Activated effector memory CD4-positive, alpha-beta T cell treated with anti-CD3 and anti-CD28 coated beads, Interleukin-2, amount 50 U/mL, for 16 hours (primary cell): Measurements from ENCODE around the gene COL23A1.

Source experiments
- DNase-seq: peaks from one replicate; pipeline ENCODE4 v3.0.0-alpha.2; 2020

The COL23A1 gene

DNA sequence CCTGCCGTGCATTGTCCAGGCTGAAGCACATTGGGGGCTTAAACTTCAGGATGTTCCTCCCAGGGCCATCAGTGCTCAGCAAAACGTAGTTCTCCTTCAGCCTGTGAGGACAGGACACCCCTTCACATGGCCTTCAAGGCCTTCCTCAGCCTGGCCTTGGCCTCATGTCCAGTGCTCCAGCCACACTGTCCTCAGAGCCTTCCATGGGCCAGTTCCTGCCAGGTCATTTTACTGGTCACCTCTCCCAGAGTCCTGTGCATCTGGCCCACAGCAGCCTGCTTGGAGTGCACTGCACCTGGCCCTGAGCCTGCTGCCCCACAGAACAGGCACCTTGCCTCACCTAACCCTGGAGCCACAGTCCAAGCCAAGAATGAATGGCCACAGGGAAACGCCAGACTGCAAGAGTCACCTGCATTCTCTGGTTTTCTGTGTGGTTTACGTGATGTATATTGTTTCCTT lies 377.2 kb downstream of the COL23A1 start:
- DNase-seq: no peak

DNA sequence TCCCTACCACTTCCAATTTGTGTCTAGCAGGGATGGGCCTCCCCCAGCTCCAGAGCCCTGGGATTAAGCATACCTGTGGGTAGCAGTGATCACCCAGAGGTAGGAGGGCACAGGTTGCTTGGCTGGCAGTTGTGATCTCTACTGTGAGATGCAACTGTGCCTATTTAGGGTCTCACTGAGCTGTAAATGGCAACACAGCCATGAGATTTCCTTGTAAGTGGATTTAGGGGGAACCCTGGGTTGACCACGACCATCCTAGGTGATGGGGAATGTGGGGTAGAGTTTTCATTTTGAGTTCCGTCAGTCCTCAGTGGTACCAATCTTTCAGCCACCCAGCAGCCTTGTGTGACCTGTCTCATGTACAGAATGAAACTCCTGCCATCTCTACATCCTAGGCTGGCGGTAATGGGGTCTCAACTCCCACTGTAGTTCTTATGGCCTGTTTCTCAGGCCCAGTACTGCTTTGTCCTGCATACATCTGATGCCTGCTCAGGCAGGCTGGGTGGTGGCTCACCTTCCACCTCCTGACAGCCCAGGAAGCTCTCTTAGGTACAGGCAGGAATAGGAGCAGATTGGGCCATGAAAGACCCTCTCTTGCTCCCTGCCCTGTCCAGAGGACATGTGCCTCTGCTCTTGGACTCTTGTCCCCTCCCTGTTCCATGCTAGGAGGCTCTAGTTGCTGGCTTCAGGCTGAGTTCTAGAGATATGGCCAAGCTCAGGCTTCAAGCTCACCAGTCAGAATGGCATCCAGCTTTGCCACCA lies 377.8 kb downstream of the COL23A1 start:
- no peak for DNase-seq

DNA sequence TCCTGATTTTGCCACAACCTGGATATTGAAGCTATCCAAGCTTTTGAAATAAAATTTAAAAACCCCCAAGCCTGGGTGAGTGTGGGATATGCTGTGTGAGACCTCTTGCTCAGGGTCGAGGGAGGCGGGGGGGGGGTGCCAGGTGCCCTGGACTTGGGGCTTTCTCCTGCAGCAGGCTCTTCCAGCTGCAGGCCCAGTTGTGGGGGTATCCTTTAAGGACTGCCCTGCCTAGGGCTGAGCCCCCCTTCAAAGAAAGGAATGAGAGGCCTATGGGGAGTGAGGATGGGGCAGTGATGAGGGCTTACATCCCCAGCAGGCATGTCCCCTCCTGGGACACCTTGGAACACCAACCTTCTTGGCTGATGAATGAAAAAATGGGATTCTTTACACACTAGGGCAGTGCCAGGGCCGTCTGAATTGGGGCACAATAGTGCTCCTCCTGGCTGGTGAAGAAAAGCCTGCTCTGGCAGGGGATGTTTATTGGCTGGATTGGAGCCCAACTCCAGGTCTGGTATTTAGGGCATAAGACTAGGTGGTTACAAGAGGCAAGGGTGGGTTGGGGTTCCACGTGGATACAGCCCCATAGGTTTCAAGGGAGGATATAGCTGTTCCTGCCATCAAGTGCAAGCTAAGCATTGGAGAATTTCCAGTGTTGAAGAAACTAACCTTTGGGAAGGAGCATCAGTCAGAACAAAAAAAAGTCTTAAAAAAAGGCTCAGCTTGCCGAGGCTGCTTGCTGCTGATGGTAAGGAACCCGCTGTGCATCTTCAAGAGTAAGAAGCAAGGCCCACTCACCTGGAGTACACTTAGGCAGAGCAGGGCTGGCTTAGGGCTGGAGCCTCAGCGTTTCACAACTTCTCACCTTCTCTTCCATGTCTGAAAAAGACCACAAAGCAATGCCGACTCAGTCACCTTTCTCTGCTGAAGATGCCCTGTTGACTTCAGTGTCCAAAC lies 378.8 kb downstream of the COL23A1 start:
- no peak for DNase-seq

DNA sequence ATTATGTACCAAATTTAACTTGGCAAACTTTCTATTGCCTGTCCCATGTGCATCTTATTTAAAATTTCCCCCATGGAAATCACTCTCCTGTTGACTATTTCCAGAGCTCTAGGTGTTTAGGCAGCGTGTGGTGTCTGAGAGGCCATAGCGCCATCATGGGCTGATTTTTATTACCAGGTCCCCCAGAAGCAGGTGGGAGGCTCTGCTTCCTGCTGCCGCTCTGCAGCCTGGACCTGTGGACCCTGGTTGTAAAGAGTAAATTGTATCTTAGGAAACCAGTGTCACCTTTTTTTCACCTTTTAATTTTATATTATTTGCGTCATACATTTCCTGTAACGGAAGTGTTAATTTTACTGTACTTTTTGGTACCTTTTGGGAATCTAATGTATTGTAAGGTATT lies 379.5 kb downstream of the COL23A1 start:
- no peak for DNase-seq

DNA sequence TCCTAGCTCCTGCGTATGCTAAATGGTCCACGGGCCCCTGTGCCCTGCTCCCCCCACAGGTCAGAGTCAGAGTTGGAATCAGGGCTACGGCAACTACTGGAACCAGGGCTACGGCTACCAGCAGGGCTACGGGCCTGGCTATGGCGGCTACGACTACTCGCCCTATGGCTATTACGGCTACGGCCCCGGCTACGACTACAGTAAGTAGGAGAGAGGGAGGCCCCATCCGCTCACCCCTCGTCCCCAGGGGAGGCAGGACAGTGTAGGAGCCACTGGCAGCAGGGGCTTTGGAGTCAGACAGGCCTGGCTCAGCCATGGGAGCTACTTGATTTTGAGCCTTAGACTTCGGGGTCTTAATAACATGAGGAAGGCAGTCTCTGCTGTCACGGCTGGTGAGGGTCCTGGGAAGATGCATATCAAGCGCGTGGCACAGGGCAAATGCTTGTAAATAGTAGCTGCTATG lies 380.1 kb downstream of the COL23A1 start:
- DNase-seq: no peak

- peak; percentile 60 for DNase-seq
Observed at GRCh38 chr5:178209334-178210072, 380.7 kb downstream of the COL23A1 start.

GRCh38 chr5:178208540-178209227 lies 381.5 kb downstream of the COL23A1 start:
- DNase-seq: peak; percentile 53

- DNase-seq: peak; percentile 56
Observed at GRCh38 chr5:178207917-178208280, 382.3 kb downstream of the COL23A1 start.

DNA sequence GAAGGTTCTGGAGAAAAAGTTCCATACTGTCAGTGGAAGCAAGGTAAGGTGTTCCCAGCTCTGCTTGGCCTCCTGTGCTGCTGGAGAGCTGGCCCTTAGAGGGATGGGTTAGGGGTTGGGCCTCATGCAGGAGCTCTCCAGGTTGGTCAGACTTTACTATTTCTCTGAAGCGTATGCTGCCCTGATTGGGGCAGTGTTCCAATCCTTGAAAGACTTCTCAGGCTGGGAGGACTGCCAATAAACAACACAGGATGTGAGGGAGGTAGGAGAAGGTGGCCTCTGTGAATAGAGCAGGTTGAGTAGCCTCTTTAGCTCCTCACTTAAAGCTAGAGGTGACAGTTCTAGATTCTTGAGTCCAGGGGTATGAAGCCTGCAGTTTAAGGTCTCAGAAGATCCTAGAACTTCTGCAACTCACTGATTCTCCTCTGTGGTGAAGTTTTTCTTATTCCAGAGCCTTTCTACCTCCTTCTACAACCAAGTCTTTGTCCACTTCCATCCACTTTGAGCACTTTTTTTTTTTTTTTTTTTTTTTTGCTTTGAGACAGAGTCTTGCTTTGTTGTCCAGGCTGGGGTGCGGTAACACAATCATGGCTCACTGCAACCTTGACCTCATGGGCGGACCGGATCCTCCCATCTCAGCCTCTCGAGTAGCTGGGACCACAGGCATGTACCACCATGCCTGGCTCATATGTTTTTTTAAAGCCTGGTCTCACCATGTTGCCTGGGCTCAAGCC lies 382.8 kb downstream of the COL23A1 start:
- DNase-seq: peak; percentile 57

GRCh38 chr5:178206166-178207101 lies 383.8 kb downstream of the COL23A1 start:
- DNase-seq: peak; percentile 62

GRCh38 chr5:178205749-178206047 lies 384.5 kb downstream of the COL23A1 start:
- no peak for DNase-seq

- DNase-seq: peak; percentile 91
Observed at GRCh38 chr5:178204935-178205748, 385.1 kb downstream of the COL23A1 start.

DNA sequence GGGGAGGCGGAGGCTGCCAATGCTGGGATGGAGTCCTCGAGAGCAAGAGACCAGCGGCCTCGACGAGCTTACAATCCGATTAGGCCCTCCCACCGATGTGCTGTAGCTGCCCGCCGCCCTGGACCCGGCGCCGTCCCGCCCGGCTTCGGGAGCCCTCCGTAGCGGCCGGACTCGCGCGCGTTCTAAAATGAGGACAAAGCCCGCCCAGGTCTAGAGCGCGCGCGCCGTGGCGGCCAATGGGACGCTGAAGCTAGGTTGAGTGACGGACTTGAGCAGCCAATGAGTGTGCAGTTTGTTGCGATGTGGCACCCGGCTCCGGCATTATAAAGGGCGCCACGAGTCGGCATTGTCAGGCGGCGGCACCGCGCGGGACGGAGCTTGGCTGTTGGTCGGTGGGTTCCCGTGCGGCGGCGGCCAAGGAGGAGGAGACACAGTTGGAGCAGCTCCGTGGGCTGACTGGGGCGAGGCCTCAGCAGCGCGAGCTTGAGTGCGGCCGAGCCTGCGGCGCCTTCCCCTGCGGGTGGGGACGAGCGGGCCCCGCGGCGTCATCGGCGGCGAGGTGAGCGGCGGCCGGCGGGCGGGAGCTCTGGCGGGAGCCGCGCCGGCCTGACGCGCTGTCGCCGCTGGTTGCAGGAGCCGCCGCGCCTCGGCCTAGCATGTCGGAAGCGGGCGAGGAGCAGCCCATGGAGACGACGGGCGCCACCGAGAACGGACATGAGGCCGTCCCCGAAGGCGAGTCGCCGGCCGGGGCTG lies 385.8 kb downstream of the COL23A1 start, which contains the start of gene HNRNPAB:
Gene HNRNPAB, plus strand, starts transcription at position 352 of the 753 bp plus-strand sequence. Its CDS starts 305 bp downstream, at position 657.
- DNase-seq: peak; percentile 98

DNA sequence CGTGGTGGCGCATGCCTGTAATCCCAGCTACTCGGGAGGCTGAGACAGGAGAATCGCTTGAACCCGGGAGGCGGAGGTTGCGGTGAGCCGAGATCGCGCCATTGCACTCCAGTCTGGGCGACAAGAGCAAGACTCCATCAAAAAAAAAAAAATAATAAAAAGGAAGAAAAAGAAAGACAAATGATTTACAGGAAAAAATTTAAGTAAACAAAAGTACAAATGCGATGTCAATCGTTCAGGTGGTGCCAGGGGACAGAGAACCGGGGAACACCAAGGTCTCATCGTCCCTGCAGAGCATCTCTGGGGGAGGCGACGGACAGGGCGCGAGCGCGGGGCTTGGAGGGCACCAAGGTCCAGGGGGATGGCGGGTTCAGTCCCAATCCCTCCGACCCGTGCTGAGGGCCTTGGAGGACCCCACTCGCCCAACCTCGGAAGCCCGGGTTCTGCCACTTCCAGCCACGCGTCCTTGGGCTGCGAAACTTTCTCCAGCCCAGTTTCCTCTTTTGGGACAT lies 386.5 kb downstream of the COL23A1 start:
- DNase-seq: no peak

DNA sequence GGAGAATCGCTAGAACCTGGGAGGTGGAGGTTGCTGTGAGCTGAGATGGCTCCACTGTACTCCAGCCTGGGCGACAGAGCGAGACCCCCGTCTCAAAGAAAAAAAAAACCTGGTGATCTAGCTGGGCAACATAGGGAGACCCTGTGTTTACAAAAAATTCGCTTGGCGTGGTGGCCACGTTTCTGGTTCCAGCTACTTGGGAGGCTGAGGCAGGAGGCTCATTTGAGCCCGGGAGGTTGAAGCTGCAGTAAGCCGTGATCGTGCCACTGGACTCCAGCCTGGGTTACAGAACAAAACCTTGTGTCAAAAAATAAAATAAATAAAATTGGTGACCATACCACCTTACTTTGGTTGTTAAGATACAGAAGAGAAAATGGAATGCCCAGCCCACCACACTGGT lies 387.7 kb downstream of the COL23A1 start:
- peak; percentile 47 for DNase-seq

DNA sequence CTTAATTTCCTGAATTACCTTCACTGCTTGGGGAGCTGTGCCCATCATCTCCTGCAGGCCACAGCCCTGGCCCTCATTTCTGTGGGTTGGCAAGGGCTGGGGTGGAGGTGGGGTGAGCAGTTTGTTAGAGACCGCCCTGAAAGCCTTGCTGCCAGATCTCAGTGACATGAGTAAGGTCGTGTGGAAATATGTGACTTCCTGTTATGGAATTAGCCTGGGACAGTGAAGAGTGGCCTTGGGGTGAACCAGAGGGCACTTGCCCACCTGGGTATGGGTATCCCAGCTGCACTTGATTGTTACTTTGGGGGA lies 388.3 kb downstream of the COL23A1 start:
- DNase-seq: peak; percentile 57

GRCh38 chr5:178201221-178201926 lies 388.8 kb downstream of the COL23A1 start:
- DNase-seq: peak; percentile 52
